Measurements from ENCODE around the gene ENDOU. TPM values are rescaled to one million over a fixed set of nuclear protein-coding genes. Genes with fewer than 3 reads are reported as not detected.
A peak's percentile ranks its signal among the peaks of the same experiment; 100 is the strongest.

The ENDOU gene
- total and polyA plus RNA-seq, 2 donors (not counting 3 experiments of a cell fraction or from before 2014, with no cell fraction given): not detected

DNA sequence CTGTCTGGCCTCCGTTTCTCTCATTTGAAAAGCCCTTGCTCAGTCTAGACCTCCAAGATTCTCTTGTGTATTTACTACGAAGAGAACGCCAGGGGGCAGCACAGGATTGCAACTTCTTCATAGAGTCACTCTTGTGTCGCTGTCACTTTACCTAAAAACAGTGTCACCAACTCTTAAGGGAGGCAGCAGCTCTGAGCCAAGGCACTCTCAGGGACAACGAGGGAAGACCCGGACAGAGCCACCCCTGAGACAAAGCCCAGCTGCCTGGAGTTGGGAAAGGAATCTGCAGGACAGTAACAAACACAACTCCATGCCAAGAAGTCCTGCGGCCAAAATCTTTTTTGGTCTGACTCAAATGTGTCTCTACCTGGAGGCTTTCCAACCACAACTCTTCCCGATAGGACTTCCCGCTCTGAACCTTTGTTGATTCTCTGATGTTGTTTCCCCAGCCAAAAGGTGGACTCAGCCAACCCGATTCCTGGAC lies 9.9 kb downstream of the ENDOU start:
- no peaks in the 10 kb centered on the region for H3K79me2 ChIP-seq (ENCODE audit: control insufficient read depth, insufficient read depth, low read length)
- H3K27me3 ChIP-seq (ENCODE audit: control insufficient read depth in 2 of 2, insufficient read depth in 2 of 2, low read length in 2 of 2): no peaks in the 10 kb centered on the region
- H3K9me1 ChIP-seq (replicated peaks; ENCODE audit: control insufficient read depth, extremely low read depth, insufficient read depth, low read length): no peaks in the 10 kb centered on the region
- H3K27ac ChIP-seq (ENCODE audit: insufficient read depth, low read depth, low read length): no peak overlapping the region
- no peak for TF ChIP-seq JUN (IDR thresholded peaks at IDR 0.05; ENCODE audit: borderline replicate concordance, insufficient read depth, insufficient read length, low read depth)
- TF ChIP-seq, protein P1, sequence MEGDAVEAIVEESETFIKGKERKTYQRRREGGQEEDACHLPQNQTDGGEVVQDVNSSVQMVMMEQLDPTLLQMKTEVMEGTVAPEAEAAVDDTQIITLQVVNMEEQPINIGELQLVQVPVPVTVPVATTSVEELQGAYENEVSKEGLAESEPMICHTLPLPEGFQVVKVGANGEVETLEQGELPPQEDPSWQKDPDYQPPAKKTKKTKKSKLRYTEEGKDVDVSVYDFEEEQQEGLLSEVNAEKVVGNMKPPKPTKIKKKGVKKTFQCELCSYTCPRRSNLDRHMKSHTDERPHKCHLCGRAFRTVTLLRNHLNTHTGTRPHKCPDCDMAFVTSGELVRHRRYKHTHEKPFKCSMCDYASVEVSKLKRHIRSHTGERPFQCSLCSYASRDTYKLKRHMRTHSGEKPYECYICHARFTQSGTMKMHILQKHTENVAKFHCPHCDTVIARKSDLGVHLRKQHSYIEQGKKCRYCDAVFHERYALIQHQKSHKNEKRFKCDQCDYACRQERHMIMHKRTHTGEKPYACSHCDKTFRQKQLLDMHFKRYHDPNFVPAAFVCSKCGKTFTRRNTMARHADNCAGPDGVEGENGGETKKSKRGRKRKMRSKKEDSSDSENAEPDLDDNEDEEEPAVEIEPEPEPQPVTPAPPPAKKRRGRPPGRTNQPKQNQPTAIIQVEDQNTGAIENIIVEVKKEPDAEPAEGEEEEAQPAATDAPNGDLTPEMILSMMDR (IDR thresholded peaks at IDR 0.05; ENCODE audit: extremely low read depth in 1 of 2, insufficient read depth in 1 of 2, low read depth in 1 of 2, low read length in 2 of 2): peak; percentile 63 to 78
- H3K36me3 ChIP-seq (ENCODE audit: control insufficient read depth in 2 of 2, extremely low read depth in 1 of 2, insufficient read depth in 2 of 2, low read length in 2 of 2): no peaks in the 10 kb centered on the region
- no peak overlapping the region for H2AFZ ChIP-seq (ENCODE audit: low read depth, low read length)
- no peaks in the 10 kb centered on the region for H4K20me1 ChIP-seq (replicated peaks; ENCODE audit: control insufficient read depth, extremely low read depth, insufficient read depth, low read length)
- H3K4me2 ChIP-seq (ENCODE audit: insufficient read depth, low read length): no peak overlapping the region
- intact Hi-C loops (cut with micrococcal nuclease) (loop anchor here (1.0 to 10.0 kb wide), 4 partner anchors 52 to 439 kb away; partner anchors contain the start of gene ASB8), dilution Hi-C loops (cut with MboI; ENCODE audit: extremely low pct_ligation_motif_present, low sequenced_read_pairs) (no loop called here)
- no peak overlapping the region for H3K9ac ChIP-seq (replicated peaks; ENCODE audit: extremely low read depth, insufficient read depth, low read length)
- H3K4me1 ChIP-seq (ENCODE audit: control insufficient read depth, extremely low read depth, insufficient read depth, low read length): peaks cover 7% of the 10 kb centered on the region
- BruUV-seq (replicated peaks): no TSS peak
- DNase-seq (ENCODE audit: low read depth, low spot score) (peak; percentile 70), FAIRE-seq (peak; percentile 96)
- H3K4me3 ChIP-seq (replicated peaks in 1 of 3; ENCODE audit: insufficient read depth in 1 of 3, low read depth in 1 of 3, low read length in 3 of 3): no peak overlapping the region
- CTCF ChIA-PET: interaction anchor here (0.7 to 11.5 kb wide), 14 partner anchors 9 to 236 kb away, joined by 3 to 172 read pairs (median 6); partner anchors contain the start of genes RAPGEF3 and SLC48A1
- POLR2A ChIA-PET: no interaction called here
- H3K9me3 ChIP-seq (replicated peaks; ENCODE audit: control insufficient read depth, insufficient read depth, low read length): no peaks in the 10 kb centered on the region

DNA sequence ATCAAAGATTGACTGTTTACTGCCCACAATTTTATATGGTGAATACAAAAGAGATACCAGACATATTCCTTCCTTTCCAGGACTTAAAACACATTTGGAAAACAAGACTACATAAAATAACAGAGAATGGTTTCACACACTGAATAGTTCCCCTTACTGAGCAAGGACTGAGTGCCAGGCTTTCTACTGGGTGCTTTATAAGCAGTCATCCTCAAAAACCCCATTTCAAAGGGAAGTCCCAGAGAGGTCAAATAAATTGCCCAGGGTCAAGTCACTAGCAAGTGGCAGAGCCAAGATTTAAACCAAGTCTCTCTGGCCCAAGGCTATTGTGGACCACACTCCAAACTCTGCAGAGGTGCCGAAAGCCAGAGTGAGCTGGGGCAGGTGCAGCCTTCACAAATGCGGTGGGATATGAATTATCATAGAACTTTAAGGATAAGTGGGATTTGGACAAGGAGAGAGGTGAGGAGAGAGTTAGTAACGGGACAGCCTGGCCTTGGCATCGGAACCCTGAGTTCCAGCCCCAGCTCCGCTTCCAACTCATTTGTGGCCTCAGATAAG lies 10.4 kb downstream of the ENDOU start:
- ChIA-PET POLR2A (no interaction called here), CTCF (interaction anchor here (1.1 to 11.5 kb wide), 11 partner anchors 9 to 236 kb away, joined by 3 to 172 read pairs (median 10); partner anchors contain the start of genes RAPGEF3 and SLC48A1)
- H3K9me3 ChIP-seq (replicated peaks; ENCODE audit: control insufficient read depth, insufficient read depth, low read length): no peaks in the 10 kb centered on the region
- no peaks in the 10 kb centered on the region for H3K36me3 ChIP-seq (ENCODE audit: control insufficient read depth in 2 of 2, extremely low read depth in 1 of 2, insufficient read depth in 2 of 2, low read length in 2 of 2)
- intact Hi-C loops (cut with micrococcal nuclease): loop anchor here (1.0 to 10.0 kb wide), 4 partner anchors 52 to 440 kb away; partner anchors contain the start of gene ASB8
- dilution Hi-C loops (cut with MboI; ENCODE audit: extremely low pct_ligation_motif_present, low sequenced_read_pairs): no loop called here
- H2AFZ ChIP-seq (ENCODE audit: low read depth, low read length): no peak overlapping the region
- FAIRE-seq (no peak), DNase-seq (ENCODE audit: low read depth, low spot score) (no peak)
- H3K9me1 ChIP-seq (replicated peaks; ENCODE audit: control insufficient read depth, extremely low read depth, insufficient read depth, low read length): no peaks in the 10 kb centered on the region
- no peak overlapping the region for H3K9ac ChIP-seq (replicated peaks; ENCODE audit: extremely low read depth, insufficient read depth, low read length)
- H3K27ac ChIP-seq (ENCODE audit: insufficient read depth, low read depth, low read length): no peak overlapping the region
- peaks cover 7% of the 10 kb centered on the region for H3K4me1 ChIP-seq (ENCODE audit: control insufficient read depth, extremely low read depth, insufficient read depth, low read length)
- H3K4me3 ChIP-seq (replicated peaks in 1 of 3; ENCODE audit: insufficient read depth in 1 of 3, low read depth in 1 of 3, low read length in 3 of 3): no peak overlapping the region
- no peaks in the 10 kb centered on the region for H4K20me1 ChIP-seq (replicated peaks; ENCODE audit: control insufficient read depth, extremely low read depth, insufficient read depth, low read length)
- no TSS peak for BruUV-seq (replicated peaks)
- H3K79me2 ChIP-seq (ENCODE audit: control insufficient read depth, insufficient read depth, low read length): no peaks in the 10 kb centered on the region
- no peak overlapping the region for H3K4me2 ChIP-seq (ENCODE audit: insufficient read depth, low read length)
- no peaks in the 10 kb centered on the region for H3K27me3 ChIP-seq (ENCODE audit: control insufficient read depth in 2 of 2, insufficient read depth in 2 of 2, low read length in 2 of 2)
- no peak for TF ChIP-seq EZH2 (IDR thresholded peaks at IDR 0.05; ENCODE audit: borderline replicate concordance, low read depth, low read length, severe bottlenecking)
- TF ChIP-seq GATA2 (IDR thresholded peaks at IDR 0.05; ENCODE audit: insufficient read depth, insufficient read length, low read depth, low read length): no peak
- no peak for TF ChIP-seq JUN (IDR thresholded peaks at IDR 0.05; ENCODE audit: borderline replicate concordance, insufficient read depth, insufficient read length, low read depth)
- TF ChIP-seq, protein P2, sequence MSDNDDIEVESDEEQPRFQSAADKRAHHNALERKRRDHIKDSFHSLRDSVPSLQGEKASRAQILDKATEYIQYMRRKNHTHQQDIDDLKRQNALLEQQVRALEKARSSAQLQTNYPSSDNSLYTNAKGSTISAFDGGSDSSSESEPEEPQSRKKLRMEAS (IDR thresholded peaks at IDR 0.05; ENCODE audit: insufficient read depth, insufficient read length): no peak
- TF ChIP-seq, protein P1 (IDR thresholded peaks at IDR 0.05; ENCODE audit: extremely low read depth in 1 of 2, insufficient read depth in 1 of 2, low read depth in 1 of 2, low read length in 2 of 2): no peak
- TF ChIP-seq POLR2AphosphoS5 (IDR thresholded peaks at IDR 0.05; ENCODE audit: insufficient read depth, low read depth, low read length): no peak
- TF ChIP-seq FOS (IDR thresholded peaks at IDR 0.05; ENCODE audit: borderline replicate concordance, insufficient read depth, low read length): no peak
- no peak for TF ChIP-seq POLR2A (IDR thresholded peaks at IDR 0.05; ENCODE audit: low read depth, low read length)
- no peak for TF ChIP-seq MYC (IDR thresholded peaks at IDR 0.05; ENCODE audit: low read depth, low read length)

Data from endothelial cell of umbilical vein (primary cell).